ENCODE measurements around the gene DBX1.
"Not testable (repeated sequence)": the region's sequence is repeated elsewhere in the genome, so short reads cannot be mapped to it uniquely, and the experiment has no call there.

Gene DBX1

DNA sequence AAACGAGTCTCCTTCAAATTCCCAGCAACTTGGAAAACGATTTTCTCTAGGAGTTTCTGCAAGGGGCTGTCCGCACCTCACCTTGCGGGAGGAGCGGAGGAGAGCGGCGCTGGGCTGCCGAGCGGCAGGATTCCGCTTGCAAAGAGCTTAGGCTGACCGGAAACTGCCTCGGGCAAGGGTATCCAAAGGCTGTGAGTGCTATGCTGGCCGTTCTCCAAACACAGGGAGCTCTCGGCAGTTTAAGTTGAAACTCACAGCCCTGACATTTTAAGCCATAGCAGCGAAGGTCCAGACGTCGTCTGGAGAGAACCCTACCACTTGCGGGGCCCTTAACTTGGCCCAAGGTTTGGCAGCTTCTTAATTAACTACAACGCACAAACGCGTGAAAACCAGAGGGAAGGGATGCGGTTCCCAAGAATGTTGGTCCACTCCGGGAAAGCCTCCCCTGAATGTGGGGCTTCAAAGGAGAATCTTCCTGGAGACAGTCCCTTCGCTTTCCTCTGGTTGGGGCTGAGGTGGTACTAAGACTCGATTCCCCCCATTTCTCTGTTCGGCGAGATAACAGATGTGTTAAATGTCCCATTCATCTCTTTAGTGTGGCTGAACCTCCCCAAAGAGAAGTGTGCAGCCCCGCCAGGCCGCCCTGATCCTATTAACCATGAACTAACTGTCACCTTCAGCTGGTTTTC is 1.1 kb upstream of the DBX1 start:
- no peak for DNase-seq

DNA sequence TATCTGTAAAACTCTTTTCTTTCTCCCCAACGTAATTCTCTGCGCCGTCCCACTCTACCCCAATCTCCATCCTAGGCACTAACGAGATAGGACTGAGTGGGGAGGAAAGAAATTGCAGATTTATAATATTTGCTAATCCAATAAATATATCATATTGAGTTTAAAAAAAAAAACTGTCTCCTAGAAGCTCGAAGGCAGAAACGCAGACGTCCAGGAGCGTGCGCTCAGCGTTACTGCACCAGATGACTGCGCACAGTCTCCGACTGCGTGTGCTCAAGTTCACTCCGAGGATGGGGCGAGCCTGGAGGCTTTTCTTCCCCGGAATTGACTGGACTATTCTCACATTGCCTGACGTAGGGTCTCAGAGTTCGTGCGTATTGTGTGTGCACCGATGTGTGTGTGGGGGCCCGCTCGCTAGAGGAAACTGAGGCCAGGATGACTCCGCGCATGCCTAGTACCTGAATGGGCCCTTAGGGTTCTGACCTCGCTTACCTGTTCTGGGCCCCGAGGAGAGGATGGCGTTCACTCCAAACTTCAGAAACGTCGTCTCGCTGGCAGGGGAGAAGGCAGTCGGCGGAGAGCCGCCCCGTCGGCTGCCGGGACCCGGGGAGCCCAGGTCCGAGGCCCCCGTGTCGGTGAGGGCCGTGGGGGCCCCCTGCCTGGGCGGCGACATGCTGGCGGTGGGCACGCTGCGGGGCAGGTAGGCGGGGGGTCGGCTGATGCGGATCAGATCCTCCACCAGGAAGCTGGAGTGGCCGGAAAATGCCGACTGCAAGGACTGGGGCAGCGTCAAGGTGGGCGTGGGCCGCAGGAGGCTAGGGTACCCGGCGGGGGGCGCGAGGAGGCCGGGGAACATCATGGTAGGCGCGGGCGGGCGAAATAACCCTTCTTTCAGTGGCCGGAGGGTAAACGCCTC is 551 bp downstream of the DBX1 start:
- DNase-seq: no peak

DNA sequence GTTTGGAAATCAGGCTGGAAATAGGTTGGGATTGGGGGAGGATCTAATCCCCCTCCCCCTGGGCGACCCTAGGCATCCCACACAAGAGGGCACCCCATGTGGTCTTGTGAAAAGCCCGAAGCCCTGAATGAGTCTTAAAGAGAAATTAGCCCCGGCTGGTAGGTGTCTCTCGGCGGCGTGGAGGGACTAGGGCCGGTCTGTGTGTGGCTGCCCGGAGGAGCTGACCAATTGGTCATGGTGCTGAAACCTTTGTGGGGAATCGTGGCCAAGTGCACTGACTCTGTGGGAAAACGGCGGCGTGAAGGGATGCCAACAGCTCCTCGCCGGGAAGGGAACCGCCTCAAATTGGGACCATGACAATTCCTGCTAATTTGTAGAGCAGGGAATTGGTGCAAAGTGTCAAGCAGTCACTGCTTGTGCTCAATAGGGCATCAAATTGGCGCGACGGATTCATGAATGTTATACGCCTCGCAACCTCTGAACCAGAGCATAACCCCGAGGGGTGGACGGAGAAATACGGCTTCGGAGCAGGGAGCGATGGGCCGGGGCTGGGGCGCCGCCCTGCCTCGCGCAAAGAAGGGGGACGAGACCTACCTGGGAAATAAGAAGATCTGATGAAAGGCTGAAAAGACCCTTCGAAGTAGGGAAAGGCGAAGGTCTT is 1.5 kb downstream of the DBX1 start:
- DNase-seq: peak; percentile 12

DNA sequence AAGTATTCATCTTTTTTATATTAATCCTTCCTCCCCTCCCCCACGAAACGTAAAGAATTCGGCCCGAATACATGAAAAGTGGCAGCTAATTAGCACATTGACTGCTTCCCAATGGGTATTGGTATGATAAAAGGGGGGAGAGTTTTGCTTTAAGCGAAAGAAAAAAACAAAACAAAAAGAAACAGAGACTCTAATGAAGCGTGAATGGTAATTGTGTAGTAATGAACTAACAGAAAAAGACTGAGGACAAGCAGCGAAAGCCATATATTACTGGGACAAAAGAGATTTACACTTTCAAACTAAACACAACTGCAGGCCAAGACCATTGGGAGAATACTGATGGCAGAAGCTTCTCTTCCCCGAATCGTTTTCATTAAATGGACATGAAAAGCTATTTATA is 2.5 kb downstream of the DBX1 start:
- no peak for DNase-seq

DNA sequence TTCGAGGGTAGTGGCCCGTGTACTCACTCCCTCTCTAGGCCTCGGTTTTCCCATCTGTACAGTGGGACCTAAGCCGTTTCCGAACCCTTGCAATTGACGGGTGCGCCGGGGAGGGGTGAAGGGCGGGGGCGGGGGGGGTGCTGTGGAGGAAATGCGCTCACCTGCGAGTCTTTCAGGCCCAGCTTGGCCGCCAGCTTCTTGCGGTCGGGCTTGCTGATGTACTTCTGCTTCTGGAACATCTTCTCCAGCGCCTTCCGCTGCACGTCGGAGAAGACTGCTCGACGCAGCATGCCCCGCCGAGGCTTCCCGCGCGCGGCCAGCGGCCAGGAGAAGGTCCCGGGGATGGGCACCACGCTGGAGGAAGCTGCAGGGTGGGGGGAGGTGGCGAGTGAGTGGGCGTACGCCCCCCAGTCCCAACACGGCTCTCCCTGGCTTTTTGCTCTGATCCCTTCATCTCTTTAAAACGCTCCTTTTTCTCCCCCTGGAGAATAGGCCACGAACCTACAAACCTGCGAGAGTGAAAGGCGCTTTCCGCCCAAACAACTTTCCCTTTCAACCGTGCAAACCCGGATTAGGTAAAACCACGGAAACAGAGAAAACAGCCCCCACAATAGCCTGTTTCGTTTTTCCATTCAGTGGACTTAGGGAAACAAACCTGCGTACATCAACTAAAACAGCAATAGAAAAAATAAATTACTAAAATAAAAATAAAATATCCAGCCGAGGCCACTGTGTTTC is 3.2 kb downstream of the DBX1 start:
- DNase-seq: no peak

DNA sequence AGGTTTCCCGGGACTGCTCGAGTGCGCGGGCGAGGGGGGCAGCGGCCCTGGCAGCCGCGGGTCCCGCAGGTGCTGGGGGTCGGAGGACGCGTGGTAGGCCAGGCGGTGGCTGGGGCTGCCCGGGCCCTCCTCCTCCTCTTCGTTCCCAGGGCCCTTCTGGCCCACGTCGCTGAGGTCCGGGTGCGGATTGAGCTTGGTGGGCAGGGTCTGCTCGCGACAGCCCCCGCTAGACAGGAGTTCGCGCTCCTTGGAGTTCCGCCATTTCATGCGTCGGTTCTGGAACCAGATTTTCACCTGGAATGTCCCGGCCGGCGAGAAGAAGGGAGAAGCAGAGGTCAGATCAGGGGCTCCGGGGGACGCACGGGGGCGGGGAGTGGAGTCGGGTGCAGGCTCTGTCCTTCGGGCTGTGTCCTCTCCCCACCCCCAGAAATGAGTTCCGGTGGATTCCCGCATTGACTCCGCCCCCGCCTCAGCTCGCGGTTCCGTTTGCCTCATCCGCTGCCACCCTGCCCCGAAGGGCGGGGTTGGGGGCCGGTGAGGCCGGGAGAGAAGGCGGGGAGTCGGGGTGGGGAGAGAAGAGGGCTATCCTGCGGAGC is 3.9 kb downstream of the DBX1 start:
- no peak for DNase-seq

DNA sequence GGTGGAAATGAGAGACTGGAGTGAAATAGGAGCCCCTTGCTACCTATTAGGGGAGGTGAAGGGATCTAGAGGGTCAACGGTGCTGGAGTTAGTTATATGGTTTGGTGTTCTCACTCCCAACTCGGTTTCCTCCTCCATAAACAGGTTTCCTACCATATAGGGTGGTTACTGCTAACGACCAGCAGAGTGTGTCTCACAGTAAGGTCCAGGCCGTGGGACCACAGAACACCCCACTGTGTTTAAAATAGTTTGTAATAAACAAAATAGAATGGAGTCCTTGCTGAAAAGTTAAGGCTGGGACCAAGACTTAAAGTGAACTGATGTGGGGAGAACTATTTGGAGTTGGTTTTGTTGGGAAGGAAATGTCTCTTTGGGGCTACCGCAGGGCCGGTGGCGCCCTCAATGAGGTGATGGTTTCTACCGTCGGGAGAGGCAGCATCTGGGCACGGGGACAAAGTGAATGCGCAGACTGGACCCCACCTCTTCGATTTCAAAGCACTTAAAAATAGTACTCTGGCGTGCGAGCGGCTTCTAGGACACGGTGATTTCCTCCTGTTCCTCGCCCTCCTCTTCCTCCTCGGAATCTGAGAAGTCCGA is 4.5 kb downstream of the DBX1 start:
- DNase-seq: no peak

DNA sequence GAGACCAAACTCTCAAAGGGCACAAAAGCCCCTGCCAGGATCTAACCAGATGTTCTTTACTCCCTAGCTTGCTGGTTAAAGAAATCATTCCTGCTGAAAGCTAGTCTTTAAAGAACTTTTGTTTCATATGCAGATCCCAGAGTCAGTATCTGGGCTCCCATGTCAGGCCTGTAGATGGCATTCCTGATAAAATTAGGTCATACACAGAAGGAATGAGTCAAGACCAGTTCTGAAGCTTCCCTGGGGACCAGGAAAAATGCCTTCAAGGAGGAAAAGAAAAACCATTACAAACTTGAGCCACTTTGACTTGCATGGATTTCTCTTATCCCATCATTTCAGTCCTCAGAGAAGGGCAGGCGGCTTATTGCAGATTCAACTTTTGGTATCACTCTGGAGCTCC is 5.9 kb downstream of the DBX1 start:
- no peak for DNase-seq

DNA sequence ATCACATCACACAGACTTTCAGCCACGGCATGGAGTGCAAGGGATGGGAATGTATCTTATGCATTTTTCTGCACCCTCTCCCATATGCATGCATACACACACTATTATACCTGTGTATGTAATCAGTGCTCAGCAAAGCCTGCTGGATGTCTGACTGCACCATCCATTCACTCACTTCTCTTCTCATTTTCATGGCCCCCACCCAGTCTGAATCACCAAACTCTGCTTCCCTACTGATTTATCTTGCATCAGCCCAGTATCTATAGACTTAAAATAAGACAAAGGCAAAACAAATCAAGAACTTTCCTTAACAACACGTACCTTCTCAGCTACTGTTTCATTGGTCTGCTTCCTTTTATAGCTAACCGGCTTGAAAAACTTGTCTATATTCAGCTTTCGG is 21.6 kb downstream of the DBX1 start:
- no peak for DNase-seq

DNA sequence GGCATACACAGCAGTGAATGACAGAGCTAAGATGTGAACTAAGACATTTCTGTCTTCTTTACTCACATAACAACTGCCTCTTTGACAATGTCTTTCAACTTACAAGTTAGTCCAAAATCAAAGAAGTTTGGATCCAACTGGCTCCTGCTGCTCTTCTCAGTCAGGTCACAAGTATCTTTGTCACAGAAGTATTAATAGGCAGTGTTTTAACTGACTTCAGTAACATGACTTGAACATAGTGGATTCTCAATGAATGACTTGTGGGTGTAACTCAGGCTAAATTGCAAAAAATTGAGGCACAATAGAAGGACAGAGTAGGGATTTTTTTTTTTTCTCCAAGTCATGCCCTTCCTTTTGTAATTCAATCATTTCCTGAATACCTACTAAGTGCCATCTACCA is 22.6 kb downstream of the DBX1 start:
- DNase-seq: no peak

DNA sequence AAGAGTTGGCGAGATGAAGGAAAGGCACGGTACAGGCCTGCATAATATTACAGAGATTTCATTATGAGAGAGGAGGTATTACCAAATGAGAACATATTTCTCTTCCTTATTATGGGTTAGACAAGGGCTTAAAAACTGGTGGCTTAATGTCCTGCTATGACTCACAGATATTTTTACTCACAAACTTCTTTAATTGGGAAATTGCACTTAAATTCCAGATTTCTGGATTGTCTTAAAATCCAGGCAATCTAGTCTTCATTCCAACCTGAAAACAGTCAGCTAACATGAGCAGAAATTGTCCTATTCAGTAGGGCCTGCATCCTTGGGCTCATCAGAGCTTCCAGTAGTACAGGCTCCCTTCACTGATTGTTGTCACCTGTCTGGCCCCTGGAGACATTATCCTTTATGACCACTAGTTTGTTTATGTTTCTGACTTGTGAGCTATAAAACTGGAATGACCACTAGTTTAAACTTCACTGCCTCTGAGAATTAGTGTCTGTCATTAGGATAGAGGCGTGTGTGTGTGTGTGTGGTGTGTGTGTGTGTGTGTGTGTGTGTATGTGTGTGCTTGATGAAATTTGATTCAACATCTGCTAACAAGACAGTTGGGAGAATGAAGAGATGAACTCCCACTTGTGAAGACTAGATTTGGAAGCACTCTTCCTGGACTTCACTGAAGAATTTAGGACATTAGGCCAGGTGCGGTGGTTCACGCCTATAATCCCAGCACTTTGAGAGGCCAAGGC is 25.1 kb downstream of the DBX1 start:
- DNase-seq: no peak

DNA sequence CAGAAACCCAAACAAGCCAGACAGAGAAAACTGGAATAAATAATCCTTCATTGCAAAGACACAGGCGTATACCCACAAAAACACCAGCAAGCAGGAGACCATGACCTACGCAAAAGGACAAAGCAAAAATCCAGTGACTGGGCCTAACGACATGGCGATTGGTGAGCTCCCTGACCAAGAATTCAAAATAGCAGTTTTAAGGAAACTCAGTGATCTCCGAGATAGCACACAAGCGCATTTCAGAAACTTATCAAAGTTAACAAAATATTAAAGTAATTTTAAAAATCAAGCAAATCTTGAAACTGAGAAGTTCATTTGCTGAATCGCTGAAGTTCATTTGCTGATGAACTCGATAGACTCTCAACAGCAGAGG is 27.6 kb downstream of the DBX1 start:
- DNase-seq: no peak

DNA sequence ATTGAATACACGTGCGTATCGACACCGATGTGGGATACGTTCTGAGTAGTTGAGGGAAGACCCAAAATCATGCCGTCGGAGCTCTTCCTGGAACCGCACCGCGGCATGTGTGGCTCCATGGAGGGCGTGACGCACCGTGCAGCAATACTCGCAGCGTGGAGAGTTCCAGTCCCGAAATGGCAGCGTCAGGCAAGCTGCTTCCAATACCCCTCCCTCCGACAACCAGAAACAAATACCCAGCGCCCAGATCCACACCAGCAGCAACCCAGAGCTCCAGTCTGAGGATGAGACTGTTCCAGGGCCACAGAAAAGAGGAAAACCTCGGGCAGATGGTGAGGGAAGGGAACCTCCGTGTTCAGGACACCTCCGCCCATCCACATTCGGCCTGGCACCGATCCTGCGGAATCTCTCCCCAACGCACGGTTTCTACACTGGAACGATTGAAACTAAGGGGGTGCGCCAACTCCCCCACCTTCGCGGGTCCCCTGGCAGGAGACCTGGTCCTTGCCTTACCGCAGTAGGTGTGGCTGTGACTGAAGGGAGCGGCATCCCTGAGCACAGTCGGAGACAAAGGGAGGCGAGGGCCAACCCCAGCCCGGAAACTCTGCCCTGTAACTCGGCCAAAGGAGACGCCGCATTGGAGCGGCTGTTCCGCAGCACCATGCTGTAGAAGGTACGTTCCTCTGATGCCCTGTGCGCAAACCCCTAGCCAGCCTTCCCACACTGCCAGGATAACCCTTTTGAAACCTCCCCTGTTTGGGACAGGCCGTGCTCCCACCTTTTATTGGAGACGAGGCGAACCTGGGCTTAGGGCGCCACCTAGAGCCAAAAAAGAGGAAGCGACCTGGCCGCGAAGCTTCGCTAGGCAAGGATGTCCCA is 28.2 kb downstream of the DBX1 start:
- peak; percentile 50 for DNase-seq

DNA sequence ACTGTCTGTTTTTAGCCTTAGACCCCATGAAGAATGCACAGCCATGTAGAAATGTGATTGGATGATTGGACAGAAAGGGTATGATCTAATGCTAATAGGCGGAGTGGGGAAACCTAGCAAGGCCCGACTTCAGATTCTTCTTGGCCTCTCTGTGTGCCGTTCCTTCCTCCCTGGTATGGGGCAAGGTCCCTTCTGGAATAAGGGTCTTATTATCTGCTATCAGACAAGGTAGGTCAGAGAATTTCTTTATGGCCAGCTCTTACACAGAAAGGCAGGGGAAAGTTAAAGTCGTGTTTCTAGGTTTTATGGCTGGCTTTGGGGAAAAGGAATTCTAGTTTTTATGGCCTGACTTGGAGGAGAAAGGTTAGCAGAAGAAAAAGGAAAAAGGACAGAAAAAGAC is 30.6 kb downstream of the DBX1 start:
- no peak for DNase-seq

DNA sequence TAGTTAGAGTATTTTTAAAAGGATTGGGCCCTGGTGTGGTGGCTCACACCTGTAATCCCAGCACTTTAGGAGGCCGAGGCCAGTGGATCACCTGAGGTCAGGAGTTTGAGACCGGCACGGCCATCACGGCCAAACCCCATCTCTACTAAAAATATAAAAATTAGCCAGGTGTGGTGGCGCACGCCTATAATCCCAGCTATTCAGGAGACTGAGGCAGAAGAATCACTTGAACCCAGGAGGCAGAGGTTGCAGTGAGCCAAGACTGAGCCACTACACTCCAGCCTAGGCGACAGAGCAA is 31.8 kb downstream of the DBX1 start:
- not testable (repeated sequence) for DNase-seq

DNA sequence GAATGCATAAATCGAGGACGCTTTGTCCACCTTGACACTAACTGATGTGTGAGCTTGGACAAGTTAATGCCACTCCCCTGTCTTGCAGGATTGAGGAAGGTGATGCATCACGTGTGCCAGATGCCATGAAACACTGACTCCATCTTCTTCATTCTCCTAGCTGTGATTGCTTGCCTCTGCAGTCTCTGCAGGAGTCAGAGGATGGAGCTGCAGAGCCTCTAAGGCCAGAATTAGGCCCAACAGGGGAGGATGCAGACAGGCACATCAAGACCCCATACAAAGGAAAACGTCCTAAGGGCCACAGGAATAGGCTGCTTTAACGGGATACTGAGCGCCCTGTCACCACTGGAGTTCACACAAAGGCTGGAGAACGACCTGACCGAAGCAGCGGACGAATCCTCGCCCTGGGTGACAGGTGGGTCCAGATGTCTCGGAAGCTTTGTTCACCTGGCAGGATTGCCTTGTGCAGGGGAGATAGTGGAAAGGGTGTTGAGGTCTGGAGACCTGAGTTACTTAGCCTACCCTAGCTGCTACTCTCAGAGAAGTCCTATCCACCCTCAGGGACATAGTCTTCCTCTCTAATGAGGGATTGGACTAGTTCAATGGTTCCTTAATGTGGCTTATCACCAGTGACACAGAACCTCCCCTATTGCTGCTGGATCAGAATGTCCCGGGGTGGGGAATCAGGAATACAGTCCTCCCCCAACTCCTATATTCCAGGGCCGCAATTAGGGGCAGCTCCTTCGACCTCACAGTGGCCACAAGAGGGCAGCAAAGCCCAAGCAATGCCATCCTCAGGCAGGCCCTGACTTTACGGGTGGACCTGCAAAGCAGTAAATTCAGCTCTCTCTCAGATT is 32.4 kb downstream of the DBX1 start:
- peak; percentile 85 for DNase-seq

DNA sequence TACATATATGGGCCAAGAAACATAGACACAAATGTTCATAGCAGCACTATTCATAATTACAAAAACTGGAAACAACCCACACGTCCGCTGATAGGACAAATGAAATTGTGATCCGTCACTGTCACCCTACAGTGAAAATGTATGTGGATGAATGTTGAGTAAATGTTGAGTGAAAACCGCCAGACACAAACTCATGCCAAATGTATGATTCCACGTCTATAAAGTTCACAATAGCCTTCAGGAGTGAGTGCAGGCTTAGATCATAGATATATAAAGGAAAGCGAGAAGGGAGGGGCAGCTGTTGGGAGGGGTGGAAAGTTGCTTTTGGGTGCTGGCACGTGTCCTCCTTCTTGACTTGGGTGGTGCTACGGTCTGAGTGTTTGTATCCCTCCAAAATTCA is 33.6 kb downstream of the DBX1 start:
- no peak for DNase-seq

DNA sequence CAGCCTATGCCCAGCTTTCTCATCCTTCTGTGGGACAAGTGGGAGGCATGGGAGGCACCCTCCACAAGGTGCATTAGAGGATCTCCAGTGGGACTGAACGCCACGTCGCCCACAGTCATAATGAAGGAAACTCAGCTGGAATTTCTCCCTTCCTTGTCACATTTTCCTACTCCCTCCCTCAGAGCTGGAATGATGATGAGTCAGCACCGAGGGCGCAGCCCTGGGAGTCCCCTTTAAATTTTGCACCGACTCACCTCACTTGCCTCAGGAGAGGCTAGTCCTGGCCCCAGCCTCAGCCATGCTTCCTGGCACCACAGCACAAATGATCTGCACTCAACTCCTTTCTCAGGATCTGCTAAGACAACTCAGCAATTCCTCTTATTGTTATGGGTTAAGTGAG is 34.3 kb downstream of the DBX1 start:
- DNase-seq: no peak

DNA sequence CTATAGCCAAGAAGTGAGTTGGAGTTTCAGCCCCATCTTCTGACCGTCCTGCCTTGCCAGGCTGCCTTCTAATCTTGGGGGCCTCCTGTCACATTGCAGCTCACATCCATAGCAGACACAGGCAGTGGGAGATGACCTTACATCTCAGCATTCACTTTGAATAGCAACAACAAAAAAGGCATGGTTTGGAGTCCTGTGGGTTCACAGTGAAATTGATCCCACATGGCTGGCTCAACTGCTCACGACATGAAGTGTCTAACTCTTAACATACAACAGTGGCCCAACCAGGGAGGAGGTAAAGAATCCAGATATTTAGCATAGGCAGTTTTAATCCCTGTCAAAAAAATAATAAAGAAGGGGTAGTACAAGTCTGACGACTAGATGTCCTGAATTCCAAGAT is 38.1 kb downstream of the DBX1 start:
- no peak for DNase-seq
